NCI-H1417 treated with DMSO at 0.1 percent for 48 hours (cell line): ENCODE results near the gene CEP350.
"Not testable (repeated sequence)": the region's sequence is repeated elsewhere in the genome, so short reads cannot be mapped to it uniquely, and the experiment has no call there.

Experiments used
- DNase-seq: peaks from one replicate; lab custom pipeline; 2025; lab: John Stamatoyannopoulos, UW

CEP350 gene

DNA sequence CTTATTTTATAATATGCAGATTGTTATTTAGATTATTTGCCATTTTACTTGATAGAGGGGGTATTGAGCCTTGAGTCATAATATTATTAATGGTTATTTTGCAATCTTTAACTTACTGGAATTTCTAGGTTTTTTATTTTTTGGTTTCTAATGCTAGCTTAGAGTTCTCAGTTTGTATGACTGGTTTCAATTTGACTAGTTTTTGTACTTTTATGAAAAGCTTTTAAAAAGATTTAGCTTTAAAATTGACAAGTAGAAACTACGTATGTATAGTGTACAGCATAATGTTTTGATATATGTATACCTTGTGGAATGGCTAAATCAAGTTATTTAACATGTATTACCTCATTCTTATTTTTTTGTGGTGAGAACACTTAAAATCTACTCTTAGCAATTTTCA is 41.5 kb downstream of the CEP350 start:
- DNase-seq = no peak

DNA sequence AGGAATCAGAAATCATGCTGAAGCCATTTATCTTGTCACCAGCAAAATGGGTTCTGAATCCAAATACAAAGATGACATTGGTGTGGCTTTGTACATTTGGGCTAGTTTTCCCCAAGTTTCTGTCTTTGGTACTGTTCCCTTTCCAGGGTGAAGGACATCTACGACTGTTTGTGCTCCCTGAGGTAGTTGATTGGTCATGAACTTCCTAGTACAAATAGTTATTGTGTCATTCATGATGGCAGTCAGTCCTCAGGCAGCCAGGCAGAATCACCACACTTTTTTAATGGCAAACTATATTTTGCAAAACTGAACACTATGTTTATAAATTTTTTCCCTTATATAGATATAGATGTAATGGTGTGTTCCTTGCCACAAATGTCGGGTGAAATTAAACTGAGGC is 46.0 kb downstream of the CEP350 start:
- DNase-seq = no peak

DNA sequence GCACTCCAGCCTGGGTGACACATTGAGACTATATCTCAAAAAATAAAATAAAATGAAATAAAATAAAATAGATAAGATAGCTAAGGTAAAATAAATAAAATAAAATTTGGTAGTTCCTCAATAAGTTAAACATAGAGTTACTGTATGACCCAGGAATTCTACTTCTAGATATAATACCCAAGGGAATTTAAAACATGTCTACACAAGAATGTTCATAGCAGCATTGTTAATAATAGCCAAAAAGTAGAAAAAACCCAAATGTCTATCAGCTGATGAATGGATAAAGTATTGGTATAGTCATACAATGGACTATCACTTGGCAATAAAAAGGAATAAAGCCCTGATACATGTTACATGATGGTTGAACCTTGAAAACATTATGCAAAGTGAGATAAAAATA is 47.8 kb downstream of the CEP350 start:
- DNase-seq = no peak

DNA sequence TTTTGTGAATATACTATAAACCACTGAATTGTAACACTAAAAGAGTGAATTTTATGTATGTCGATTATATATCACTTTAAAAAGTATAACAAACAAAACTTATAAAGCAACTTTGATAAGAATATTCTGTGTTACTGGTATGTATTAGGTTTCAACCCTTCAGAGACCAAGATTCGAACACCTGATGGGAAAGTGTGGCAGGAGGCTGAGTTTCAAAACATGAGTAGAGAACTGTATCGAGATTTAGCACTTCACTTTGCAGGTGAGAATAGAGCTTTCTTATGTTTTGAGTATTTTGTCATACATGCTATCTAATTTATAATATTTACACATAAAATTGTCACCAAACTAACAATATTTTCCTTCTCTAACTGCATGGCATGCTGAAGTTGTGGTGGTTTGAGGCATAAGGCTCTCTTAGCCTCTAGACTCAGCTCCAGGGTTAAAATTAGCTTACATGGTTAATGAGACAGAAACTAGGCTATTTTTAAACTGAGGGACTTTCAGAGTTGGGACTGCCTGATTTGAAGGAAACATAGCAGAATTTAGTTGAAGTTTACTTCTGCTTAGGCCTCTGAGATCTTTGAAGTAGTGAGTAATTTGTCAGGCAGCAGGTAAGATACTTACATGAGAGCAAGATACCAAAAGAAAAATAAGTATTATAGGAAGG is 48.6 kb downstream of the CEP350 start:
- DNase-seq = no peak

DNA sequence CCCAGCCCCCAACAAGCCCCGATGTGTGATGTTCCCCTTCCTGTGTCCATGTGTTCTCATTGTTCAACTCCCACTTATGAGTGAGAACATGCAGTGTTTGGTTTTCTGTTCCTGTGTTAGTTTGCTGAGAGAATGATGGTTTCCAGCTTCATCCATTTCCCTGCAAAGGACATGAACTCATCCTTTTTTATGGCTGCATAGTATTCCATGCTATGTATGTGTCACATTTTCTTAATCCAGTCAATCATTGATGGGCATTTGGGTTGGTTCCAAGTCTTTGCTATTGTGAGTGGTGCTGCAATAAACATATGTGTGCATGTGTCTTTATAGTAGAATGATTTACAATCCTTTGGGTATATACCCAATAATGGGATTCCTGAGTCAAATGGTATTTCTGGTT is 52.2 kb downstream of the CEP350 start:
- not testable (repeated sequence) for DNase-seq

- DNase-seq = no peak
Measured at GRCh38 chr1:180020017-180020416, 65.4 kb downstream of the CEP350 start.

DNA sequence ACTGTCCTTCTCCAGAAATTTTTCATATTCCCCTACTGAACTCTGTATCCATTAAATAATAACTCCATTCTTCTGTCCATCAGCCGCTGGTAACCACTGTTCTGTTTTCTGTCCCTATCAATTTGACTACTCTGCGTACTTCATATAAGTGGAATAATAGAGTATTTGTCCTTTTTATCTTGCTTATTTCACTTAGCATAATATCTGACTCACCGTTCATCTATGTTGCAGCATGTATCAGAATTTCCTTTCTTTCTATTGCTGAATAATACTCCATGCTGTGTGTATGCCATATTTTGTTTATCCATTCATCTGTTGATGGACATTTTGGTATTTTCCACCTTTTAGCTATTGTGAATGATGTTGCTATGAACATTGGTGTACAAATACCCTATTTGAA is 71.9 kb downstream of the CEP350 start:
- DNase-seq = no peak

DNA sequence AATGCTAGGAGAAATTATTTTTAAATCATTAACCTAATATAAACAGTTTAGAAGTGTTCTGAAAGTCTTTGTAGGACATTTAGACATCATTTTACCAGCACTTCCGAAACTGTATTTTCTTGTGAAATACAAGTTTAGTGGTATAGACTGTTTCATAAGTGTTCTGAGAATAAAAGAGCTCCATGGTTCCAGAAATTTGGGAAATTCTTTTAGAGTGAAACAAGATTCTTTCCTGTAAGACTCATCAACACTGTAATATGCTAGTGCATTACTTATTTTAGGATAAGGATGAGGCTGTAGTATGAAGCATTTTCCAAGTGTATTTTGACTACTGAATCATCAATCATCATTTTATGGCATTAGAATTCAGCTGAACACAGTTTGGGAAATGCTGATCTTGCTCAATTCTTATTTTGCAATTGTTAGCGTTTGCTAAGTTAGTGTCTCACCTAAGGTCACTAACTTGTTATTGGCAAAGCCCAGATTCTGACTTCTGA is 73.4 kb downstream of the CEP350 start:
- no peak for DNase-seq

- DNase-seq = no peak
Measured at GRCh38 chr1:180028864-180029263, 74.3 kb downstream of the CEP350 start.

DNA sequence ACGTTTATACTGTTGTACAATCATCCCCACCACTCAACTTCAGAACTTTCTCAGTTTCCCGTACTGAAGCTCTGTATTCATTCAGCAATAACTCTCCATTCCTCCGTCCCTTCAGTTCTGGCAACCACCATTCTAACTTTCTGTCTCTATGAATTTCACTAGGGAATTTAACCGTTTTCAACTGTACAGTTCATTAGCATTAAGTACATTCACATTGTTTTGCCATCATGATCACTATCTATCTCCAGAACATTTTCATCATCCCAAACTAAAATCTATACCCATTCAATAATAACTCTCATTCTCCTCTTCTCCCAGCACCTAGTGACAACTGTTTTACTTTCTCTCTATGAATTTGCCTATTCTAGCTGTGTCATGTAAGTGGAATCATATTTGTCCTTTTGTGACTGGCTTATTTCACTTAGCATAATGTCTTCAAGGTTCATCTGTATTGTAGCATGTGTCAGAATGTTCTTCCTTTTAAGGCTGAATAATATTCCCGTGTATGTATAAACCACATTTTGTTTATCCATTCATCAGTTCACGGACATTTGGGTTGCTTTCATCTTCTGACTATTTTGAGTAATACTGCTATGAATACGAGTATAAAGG is 75.0 kb downstream of the CEP350 start:
- no peak for DNase-seq

GRCh38 chr1:180031664-180032063 is 77.1 kb downstream of the CEP350 start:
- DNase-seq = no peak

- no peak for DNase-seq
Measured at GRCh38 chr1:180033390-180033789, 78.8 kb downstream of the CEP350 start.

DNA sequence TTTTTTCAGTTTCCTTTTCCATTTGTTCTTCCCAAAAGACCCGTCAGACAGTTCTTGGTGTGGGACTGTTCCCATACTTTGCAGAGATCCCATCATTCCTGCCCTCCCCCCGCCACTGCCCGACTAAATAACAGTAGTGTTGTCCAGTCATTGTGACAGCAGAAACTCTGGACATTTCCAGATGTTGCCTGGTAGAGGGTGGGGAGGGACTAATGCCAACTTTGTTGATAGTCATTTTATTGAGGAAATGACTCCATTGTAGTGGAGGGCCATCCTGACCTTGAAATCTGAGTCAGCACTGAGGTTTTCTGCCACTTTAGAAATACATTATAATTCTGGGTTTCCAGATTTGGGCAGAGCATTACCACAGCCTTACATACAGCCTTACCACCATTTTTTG is 85.4 kb downstream of the CEP350 start:
- DNase-seq = no peak

GRCh38 chr1:180041582-180041981 is 87.0 kb downstream of the CEP350 start:
- no peak for DNase-seq

- no peak for DNase-seq
Measured at GRCh38 chr1:180042988-180043622, 88.5 kb downstream of the CEP350 start.

DNA sequence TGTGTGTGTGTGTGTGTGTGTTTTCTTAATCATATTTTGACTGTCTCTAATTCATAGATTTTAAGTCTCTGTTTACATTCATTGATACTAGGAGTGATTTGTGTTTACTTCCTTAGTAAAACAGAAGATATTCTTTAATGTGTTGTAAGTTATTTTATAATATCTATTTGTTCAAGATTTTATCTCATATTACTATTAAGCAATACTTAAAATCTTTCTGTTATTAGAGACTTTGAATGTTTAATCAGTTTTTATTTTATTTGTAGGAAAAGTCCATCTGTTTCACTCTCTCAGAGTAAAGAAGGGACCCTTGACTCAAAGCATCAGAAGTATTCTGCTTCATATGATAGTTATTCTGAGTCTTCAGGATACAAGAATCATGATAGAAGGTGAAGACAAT is 89.2 kb downstream of the CEP350 start:
- DNase-seq = no peak

- DNase-seq = no peak
Measured at GRCh38 chr1:180046674-180047073, 92.1 kb downstream of the CEP350 start.

GRCh38 chr1:180053594-180054567 is 99.3 kb downstream of the CEP350 start:
- no peak for DNase-seq

- DNase-seq = no peak
Measured at GRCh38 chr1:180057883-180058396, 103.3 kb downstream of the CEP350 start.

DNA sequence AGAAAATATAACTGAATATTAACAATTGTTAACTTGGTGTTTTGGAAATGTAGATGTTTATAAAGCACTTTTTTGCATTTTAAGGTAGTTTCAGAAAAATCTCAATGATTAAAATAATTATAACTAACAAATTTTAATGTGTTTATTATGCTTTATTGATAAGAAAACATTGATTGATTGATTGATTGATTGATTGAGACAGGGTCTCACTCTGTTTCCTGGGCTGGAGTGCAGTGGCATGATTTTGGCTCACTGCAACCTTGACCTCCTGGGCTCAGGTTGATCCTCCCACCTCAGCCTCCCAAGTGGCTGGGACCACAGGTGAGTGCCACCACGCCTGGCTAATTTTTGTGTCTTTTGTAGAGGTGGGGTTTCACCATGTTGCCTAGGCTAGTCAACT is 106.4 kb downstream of the CEP350 start:
- DNase-seq = no peak

GRCh38 chr1:180062452-180062971 is 107.9 kb downstream of the CEP350 start:
- DNase-seq = no peak

- DNase-seq = no peak
Measured at GRCh38 chr1:180065408-180065807, 110.8 kb downstream of the CEP350 start.
